Mesothelial cell of epicardium (in vitro differentiated cells): ENCODE measurements around the gene PKNOX2. TPM values are rescaled to one million over a fixed set of nuclear protein-coding genes. Genes with fewer than 3 reads are reported as not detected.

Experiments used
- DNase-seq, 2 experiments: peaks; one replicate each; pipeline ENCODE4 v3.0.0; 2021; ENCODE audit warnings: low spot score in 2 of 2; ENCODE audit not compliant: unreplicated experiment in 2 of 2
- H3K27ac Mint-ChIP-seq: 2 replicates; pipeline ENCODE4 v1.8.0; 2021; ENCODE audit warnings: mixed read lengths
- H3K27me3 Mint-ChIP-seq: 2 replicates; pipeline ENCODE4 v1.8.0; 2021; ENCODE audit warnings: low read depth, mixed read lengths
- H3K36me3 Mint-ChIP-seq: 2 replicates; pipeline ENCODE4 v1.8.0; 2021; ENCODE audit warnings: mixed read lengths
- H3K4me1 Mint-ChIP-seq: 2 replicates; pipeline ENCODE4 v1.8.0; 2021; ENCODE audit warnings: mixed read lengths
- H3K4me3 Mint-ChIP-seq: 2 replicates; pipeline ENCODE4 v1.8.0; 2021; ENCODE audit warnings: mild to moderate bottlenecking, moderate library complexity, mixed read lengths
- H3K9me3 Mint-ChIP-seq: 2 replicates; pipeline ENCODE4 v1.8.0; 2021; ENCODE audit warnings: mixed read lengths
- CTCF ChIP-seq: fragments of 200-600 bp; sonication (generic); IDR thresholded peaks from one replicate; pipeline ENCODE4 v1.5.0; 2021; ENCODE audit warnings: antibody characterized with exemption; ENCODE audit not compliant: unreplicated experiment
- total RNA-seq: library from RNA; stranded (reverse); gene quantifications from 3 replicates; pipeline ENCODE4 v1.2.1, GENCODE V29; 2021

Gene PKNOX2
- total RNA-seq, 1 donor from 2014 or later: 22.2 TPM

DNA sequence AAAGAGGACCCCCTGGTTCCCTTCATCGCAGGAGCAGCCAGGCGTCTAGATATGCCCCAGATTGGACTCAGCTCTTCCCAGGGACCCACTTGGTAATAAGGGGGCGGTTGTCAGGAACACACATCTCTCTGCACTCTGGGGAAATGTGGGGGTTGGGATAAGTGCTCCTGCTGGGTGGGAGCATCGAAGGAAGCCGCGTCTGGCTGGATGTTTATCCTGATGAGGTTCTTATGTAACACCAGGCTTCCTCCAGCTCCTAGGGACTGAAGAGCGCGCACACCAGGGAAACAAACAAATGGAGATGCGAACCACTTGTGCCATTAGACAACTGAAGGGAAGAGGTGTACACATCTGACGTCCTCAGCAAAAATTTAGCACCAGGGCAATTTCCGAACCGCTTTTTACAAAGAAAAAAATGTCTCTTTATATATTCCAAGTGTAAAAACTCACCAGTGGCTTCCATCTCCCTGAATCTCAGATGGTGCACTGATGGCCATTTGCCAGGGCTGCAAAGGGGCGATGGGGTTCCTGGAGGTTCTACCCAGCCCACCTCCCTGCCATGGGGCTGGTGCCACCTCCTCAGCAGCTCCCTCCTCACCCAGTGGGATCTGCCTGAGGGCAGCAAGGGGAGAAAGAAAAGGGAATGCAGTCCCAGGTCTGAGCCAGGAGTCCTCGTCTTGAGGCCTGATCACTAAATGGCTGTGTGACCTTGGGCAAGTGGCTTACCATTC is 89.4 kb downstream of the PKNOX2 start:
- H3K27me3 Mint-ChIP-seq: no peaks in the 10 kb centered on the region
- no peak overlapping the region for H3K27ac Mint-ChIP-seq
- no peak for DNase-seq
- H3K4me1 Mint-ChIP-seq: peaks cover 33% of the 10 kb centered on the region
- H3K4me3 Mint-ChIP-seq: no peak overlapping the region
- H3K36me3 Mint-ChIP-seq: no peaks in the 10 kb centered on the region
- no peak for TF ChIP-seq CTCF
- H3K9me3 Mint-ChIP-seq: no peaks in the 10 kb centered on the region

GRCh38 chr11:125256541-125257189 is 92.1 kb downstream of the PKNOX2 start:
- H3K27ac Mint-ChIP-seq: peak overlapping the region; percentile 88

GRCh38 chr11:125257190-125257579 is 92.6 kb downstream of the PKNOX2 start:
- Mint-ChIP-seq H3K4me3 (no peak overlapping the region), H3K36me3 (no peaks in the 10 kb centered on the region), H3K27ac (no peak overlapping the region), H3K9me3 (no peaks in the 10 kb centered on the region), H3K27me3 (no peaks in the 10 kb centered on the region), H3K4me1 (peaks cover 33% of the 10 kb centered on the region)
- DNase-seq: no peak
- peak; percentile 19 for TF ChIP-seq CTCF

More at GRCh38 chr11:125256541-125257189, 92.1 kb downstream of the PKNOX2 start:
- no peak for DNase-seq
- Mint-ChIP-seq H3K4me3 (no peak overlapping the region), H3K9me3 (no peaks in the 10 kb centered on the region), H3K4me1 (peaks cover 30% of the 10 kb centered on the region), H3K36me3 (no peaks in the 10 kb centered on the region), H3K27me3 (no peaks in the 10 kb centered on the region)
- no peak for TF ChIP-seq CTCF

- TF ChIP-seq CTCF: no peak
- H3K4me1 Mint-ChIP-seq: peaks cover 34% of the 10 kb centered on the region
- no peak overlapping the region for H3K27ac Mint-ChIP-seq
- no peaks in the 10 kb centered on the region for H3K27me3 Mint-ChIP-seq
- no peaks in the 10 kb centered on the region for H3K9me3 Mint-ChIP-seq
- no peak overlapping the region for H3K4me3 Mint-ChIP-seq
- no peak for DNase-seq
- no peaks in the 10 kb centered on the region for H3K36me3 Mint-ChIP-seq
These were observed 93.2 kb downstream of the PKNOX2 start for GRCh38 chr11:125257751-125258150.

- no peak overlapping the region for H3K4me3 Mint-ChIP-seq
- H3K36me3 Mint-ChIP-seq: no peaks in the 10 kb centered on the region
- peaks cover 41% of the 10 kb centered on the region for H3K4me1 Mint-ChIP-seq
- H3K27ac Mint-ChIP-seq: no peak overlapping the region
- no peaks in the 10 kb centered on the region for H3K9me3 Mint-ChIP-seq
- DNase-seq: no peak
- no peaks in the 10 kb centered on the region for H3K27me3 Mint-ChIP-seq
- no peak for TF ChIP-seq CTCF
These were observed 93.9 kb downstream of the PKNOX2 start for GRCh38 chr11:125258291-125259032.
